Activated naive CD8-positive, alpha-beta T cell treated with anti-CD3 and anti-CD28 coated beads, Interleukin-2, amount 50 U/mL, for 16 hours (primary cell): Measurements from ENCODE around the gene GMPR.

Experiments used
- DNase-seq: peaks from one replicate; pipeline ENCODE4 v3.0.0-alpha.2; 2020; ENCODE audit warnings: low read depth, low spot score

The GMPR gene

GRCh38 chr6:16327777-16328325, 89.5 kb downstream of the GMPR start:
- DNase-seq, result no peak

DNA sequence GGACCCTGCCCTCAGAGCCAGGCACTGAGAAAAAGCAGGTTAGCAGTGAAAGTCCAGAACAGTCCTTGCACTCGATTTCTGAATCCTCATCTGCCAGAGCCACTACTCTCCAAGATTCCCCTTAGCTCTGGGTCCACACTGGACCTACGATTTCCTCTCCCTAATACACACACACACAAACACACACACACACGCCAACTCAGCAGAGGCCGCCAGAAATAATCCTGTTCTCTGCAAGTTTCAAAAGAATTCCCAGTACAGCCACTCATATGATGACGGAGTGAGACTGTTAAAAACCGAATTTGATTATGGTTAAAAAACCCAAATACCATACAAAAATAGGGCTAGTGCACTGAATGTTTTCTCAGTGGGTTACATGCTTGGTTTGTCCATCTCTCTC, 90.8 kb downstream of the GMPR start:
- no peak for DNase-seq

DNA sequence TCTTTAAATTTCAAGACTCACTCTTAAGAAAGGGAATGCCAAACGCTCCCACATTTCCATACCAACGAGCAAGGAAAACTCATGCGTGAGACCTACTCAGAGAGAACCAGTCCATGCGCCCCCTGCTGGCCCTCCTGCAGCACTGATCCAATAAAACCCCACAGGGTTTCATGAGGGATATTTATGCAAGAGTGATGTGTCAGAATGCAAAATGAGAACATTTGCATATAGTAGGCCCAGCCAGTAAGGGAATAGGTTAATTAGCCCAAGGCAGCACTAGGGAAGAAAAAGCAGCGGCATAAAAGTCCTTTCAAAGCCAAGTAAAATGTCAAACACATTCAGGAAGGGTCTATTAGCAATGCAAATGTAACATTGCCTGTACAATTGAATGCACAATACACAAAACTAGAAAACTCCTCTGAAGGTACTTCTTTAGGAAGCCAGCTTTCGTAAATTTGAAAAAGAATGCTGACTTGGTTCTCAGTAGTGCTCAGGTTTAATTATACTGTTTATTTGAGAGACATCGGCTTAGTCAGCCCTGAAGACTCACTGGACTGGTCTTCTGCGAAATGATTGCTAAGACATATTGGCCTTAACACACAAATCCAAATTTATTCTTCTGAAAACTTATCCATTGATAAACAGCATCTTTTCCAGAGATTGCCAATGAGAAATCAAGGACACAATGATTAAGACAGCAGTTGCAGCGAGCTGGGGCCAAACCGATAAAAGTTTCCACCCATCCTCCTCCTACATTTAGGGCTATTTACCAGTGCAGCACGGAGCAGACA, 93.2 kb downstream of the GMPR start:
- DNase-seq, result no peak

- DNase-seq, result peak; percentile 72
Observed at GRCh38 chr6:16332175-16332542, 93.8 kb downstream of the GMPR start.

GRCh38 chr6:16333580-16333979, 95.2 kb downstream of the GMPR start:
- DNase-seq, result no peak

DNA sequence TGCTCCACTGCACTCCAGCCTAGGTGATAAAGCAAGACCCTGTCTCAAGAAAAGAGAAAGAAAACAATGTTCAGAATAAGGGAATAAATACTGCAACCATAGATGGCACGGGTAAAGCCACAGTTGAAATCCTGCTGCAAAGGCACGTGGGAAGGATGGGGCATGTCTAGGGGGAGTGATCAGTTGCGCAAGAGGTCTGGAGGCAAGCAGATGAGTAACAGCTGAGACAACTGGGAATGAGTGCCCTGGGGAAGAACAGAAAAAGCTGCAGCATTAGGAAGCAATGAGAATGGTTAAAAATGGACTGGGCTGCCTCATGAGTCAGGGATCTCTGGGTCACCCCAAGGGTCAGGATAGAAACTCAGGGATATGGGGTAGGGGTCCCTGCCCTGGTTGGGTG, 96.3 kb downstream of the GMPR start:
- DNase-seq, result no peak

DNA sequence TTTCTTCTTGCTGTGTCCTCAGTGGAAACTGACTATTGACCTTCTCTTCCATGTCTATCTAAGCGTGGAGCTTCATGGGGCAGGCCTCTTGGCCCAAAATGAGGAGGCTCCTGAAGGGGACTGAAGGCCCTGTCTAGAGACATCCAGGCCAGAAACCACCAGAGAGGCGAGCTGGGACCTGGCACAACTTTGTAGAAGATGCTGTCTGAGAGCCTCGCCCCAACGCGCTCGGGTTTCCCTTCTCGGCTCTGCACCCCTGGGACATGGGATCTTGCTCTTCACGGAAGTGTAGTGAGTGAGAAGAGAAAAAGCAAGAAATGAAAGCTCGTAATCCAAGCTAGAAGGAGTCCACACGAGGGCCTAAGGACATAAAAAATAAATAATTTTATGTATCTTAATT, 96.8 kb downstream of the GMPR start:
- DNase-seq, result no peak

GRCh38 chr6:16336056-16336818, 97.8 kb downstream of the GMPR start:
- DNase-seq, result no peak

GRCh38 chr6:16336911-16337294, 98.5 kb downstream of the GMPR start:
- DNase-seq, result no peak

DNA sequence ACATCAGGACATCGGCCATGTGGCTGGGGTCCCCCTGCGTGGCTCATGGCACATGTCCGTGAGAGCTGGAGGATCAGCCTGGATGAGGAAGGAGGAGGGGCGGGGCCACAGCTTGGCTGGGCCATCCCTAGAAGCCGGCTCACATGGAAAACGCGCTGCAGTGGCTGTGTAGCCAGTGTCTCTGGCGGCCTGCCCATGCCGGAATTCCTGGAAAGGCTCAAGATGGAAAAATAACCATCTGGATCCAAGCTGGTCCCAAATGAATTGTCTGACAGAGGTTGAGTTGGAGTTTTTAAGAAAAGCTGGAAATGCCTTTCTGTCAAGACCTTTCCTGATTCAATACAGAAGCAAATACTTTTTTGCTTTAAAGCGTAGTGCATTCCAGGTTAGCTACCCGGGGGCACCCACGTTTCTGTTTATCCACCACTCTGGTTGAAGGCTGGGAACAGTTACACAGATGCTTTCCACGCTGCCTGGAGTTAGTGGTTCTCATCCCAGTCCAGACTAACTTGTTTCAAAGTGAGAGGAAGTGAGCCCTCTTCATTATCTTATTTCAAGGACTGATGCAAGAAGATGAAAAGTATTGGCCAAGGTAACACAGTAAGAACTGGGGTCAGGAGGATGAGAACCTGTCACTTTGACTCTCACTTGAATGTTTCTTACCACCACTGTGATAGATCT, 99.0 kb downstream of the GMPR start:
- DNase-seq, result no peak

DNA sequence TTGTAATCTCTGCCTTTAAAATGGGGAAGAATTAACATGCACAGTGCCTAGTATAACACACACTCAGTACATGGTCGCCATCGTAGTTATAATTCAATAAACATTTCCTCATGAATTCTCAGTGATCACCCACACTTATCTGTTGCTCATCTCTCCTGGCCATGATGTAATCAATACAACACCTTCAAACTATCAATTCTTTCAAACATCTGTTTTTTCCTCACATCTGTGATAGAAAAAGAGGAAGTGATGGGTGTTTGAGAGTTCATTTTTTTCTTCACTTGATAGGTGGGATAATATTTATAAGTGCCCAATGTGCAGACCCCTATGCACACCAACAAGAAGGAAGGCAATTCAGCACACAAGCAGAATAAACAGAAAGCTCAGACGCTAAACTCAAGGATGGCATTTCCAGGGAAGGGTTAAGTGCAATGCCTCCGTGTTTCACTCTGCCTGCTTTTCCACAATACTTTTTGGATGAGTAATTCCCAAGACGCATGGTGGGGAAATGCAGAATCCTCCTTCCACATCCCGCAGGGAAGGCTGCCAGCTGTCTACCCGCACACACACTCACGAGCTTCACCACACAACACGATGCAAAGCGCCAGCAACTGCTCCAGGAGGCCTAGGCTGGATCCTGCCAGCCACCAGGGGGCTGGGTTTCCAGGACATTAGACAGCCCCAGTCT, 100.3 kb downstream of the GMPR start:
- no peak for DNase-seq

DNA sequence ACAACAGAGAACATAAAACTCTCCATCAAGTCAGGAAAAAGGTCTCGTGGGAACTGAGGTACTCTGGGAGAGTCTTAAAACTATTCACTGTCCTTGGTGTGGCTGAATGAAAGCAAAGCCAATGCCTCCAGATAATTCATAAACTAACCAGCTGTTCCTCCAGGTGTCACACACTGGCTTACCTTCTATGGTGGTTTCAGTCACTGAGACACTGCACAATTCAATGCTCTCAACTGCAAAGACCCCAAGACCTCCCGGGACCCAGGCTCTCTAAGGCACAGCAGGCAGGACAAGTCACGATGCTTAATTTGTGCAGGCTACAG, 100.8 kb downstream of the GMPR start:
- DNase-seq, result no peak

GRCh38 chr6:16343593-16343992, 105.2 kb downstream of the GMPR start:
- no peak for DNase-seq

DNA sequence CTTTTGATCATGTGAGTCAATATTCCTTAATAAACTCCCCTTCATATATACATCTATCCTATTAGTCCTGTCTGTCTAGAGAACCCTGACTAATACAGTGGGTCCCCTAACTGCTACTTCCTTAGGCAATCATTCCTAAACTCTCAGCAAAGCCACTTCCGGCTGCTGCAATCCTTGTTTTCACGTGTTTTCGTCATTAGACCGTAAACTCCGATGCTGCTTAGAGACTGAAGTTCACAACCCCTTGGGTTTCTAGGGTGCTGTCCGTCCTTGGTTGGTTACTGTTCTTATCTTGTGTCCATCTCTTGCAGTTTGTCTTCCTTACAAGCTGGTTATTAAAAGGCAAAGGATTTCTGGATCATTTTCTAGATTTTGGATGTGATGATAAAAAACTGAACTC, 106.4 kb downstream of the GMPR start:
- DNase-seq, result no peak
